WTC11 (cell line): ENCODE data around the gene GOLGA8M.
"Not testable (repeated sequence)": the region's sequence is repeated elsewhere in the genome, so short reads cannot be mapped to it uniquely, and the experiment has no call there.

Experiments used
- JUN ChIP-seq: sonication (generic); formaldehyde crosslinking; IDR thresholded peaks from 2 replicates; pipeline ENCODE4 v1.8.0; 2023; ENCODE audit warnings: mild to moderate bottlenecking, missing genetic modification reagents
- KAT7 ChIP-seq: sonication (generic); formaldehyde crosslinking; IDR thresholded peaks from 2 replicates; pipeline ENCODE4 v1.8.1; 2023; ENCODE audit warnings: missing genetic modification reagents, mild to moderate bottlenecking, borderline replicate concordance
- TF ChIP-seq, protein P1 (sequence below): fragments of 200-600 bp; IDR thresholded peaks from 2 replicates; pipeline ENCODE4 v1.8.0; 2022; ENCODE audit warnings: antibody characterized with exemption
- TF ChIP-seq, protein P2 (sequence below): fragments of 250-450 bp; sonication (Bioruptor Pico); IDR thresholded peaks from 2 replicates; pipeline ENCODE4 v1.9.0; 2021; ENCODE audit warnings: moderate library complexity, mild to moderate bottlenecking, inconsistent platforms, borderline replicate concordance
- TF ChIP-seq, protein P3 (sequence below): sonication (generic); formaldehyde crosslinking; IDR thresholded peaks from 2 replicates; pipeline ENCODE4 v1.8.0; 2022; ENCODE audit warnings: mild to moderate bottlenecking, missing genetic modification reagents

DNA sequence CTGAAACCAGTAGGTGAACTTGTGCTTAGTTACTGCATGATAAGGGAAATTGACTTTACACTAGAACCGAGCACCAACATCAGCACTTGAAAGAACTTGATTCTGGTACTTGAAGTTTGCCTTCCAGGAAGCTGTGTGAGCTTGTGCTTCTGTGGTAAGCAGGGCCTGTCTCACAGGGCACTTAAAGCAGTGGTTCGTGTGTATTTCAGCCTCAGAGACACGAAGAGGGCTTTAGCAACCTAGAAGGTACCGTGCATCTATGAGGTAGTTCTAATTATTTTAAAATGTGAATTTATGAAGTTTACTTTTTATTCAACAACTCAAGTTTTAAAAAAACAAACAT lies 56.2 kb downstream of the GOLGA8M start:
- not testable (repeated sequence) for TF ChIP-seq JUN, KAT7 (CRISPR knock-in tag)
- TF ChIP-seq, protein P1, sequence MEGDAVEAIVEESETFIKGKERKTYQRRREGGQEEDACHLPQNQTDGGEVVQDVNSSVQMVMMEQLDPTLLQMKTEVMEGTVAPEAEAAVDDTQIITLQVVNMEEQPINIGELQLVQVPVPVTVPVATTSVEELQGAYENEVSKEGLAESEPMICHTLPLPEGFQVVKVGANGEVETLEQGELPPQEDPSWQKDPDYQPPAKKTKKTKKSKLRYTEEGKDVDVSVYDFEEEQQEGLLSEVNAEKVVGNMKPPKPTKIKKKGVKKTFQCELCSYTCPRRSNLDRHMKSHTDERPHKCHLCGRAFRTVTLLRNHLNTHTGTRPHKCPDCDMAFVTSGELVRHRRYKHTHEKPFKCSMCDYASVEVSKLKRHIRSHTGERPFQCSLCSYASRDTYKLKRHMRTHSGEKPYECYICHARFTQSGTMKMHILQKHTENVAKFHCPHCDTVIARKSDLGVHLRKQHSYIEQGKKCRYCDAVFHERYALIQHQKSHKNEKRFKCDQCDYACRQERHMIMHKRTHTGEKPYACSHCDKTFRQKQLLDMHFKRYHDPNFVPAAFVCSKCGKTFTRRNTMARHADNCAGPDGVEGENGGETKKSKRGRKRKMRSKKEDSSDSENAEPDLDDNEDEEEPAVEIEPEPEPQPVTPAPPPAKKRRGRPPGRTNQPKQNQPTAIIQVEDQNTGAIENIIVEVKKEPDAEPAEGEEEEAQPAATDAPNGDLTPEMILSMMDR: not testable (repeated sequence)
- TF ChIP-seq, protein P2, sequence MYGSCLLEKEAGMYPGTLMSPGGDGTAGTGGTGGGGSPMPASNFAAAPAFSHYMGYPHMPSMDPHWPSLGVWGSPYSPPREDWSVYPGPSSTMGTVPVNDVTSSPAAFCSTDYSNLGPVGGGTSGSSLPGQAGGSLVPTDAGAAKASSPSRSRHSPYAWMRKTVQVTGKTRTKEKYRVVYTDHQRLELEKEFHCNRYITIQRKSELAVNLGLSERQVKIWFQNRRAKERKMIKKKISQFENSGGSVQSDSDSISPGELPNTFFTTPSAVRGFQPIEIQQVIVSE (CRISPR knock-in tag): not testable (repeated sequence)
- TF ChIP-seq, protein P3, sequence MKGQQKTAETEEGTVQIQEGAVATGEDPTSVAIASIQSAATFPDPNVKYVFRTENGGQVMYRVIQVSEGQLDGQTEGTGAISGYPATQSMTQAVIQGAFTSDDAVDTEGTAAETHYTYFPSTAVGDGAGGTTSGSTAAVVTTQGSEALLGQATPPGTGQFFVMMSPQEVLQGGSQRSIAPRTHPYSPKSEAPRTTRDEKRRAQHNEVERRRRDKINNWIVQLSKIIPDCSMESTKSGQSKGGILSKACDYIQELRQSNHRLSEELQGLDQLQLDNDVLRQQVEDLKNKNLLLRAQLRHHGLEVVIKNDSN (CRISPR knock-in tag): not testable (repeated sequence)
